B cell (primary cell): Measurements from ENCODE around the gene MFAP1. TPM values are rescaled to one million over a fixed set of nuclear protein-coding genes. Genes with fewer than 3 reads are reported as not detected.
"Not testable (repeated sequence)": the region's sequence is repeated elsewhere in the genome, so short reads cannot be mapped to it uniquely, and the experiment has no call there.

ENCODE experiments used
- ATAC-seq: fragments of 200-7000 bp; cut with Tn5 transposase; one replicate; pipeline ENCODE4 v1.10.0; 2021; ENCODE audit warnings: low read depth, mild to moderate bottlenecking, moderate number of reproducible peaks, moderate library complexity
- CTCF ChIA-PET: fragments of 350-600 bp; sonication (Branson Sonifier 250); formaldehyde crosslinking; loops from one replicate; lab custom pipeline; 2021; ENCODE audit warnings: antibody characterized with exemption, inconsistent platforms; lab: Charles Lee
- POLR2A ChIA-PET: fragments of 350-600 bp; sonication (Branson Sonifier 250); formaldehyde crosslinking; loops from one replicate; lab custom pipeline; 2021; ENCODE audit warnings: antibody characterized with exemption; lab: Charles Lee
- DNase-seq: peaks from one replicate; pipeline ENCODE4 v3.0.0; 2013
- H2AFZ ChIP-seq: 2 replicates; pipeline ENCODE4 v1.6.1; 2012; ENCODE audit warnings: mild to moderate bottlenecking, low read depth, low read length; ENCODE audit not compliant: insufficient read depth, poor library complexity, severe bottlenecking
- H3K27ac ChIP-seq, 2 donors: 1 replicate in 1 of 2; 2 replicates in 1 of 2; pipeline ENCODE4 v1.5.1; 2012 to 2013; ENCODE audit warnings: low read length in 2 of 2, mild to moderate bottlenecking in 2 of 2, moderate library complexity in 1 of 2
- H3K27me3 ChIP-seq, 4 experiments: fragments of 200-600 bp in 1 of 4; sonication (generic) in 1 of 4; replicated peaks in 1 of 4; 1 replicate in 2 of 4; 2 replicates in 2 of 4; pipeline versions ENCODE4 v1.6.1 to v1.7.0; 2013 to 2016; ENCODE audit warnings: low read length in 3 of 4, mild to moderate bottlenecking in 2 of 4, mixed read lengths in 1 of 4, moderate library complexity in 1 of 4; ENCODE audit not compliant: insufficient read depth in 4 of 4, control insufficient read depth in 3 of 4; ENCODE audit errors: control extremely low read depth in 1 of 4
- H3K36me3 ChIP-seq, 2 experiments: replicated peaks in 1 of 2; 1 replicate in 1 of 2; 2 replicates in 1 of 2; pipeline versions ENCODE4 v1.6.1 to v1.7.1; 2013; ENCODE audit warnings: low read length in 1 of 2; ENCODE audit not compliant: insufficient read depth in 2 of 2, control insufficient read depth in 1 of 2; ENCODE audit errors: control extremely low read depth in 1 of 2, extremely low read depth in 1 of 2
- H3K4me1 ChIP-seq, 2 donors: fragments of 200-600 bp in 1 of 2; sonication (generic) in 1 of 2; 1 replicate in 1 of 2; 2 replicates in 1 of 2; pipeline versions ENCODE4 v1.5.1 to v1.6.1; 2013 to 2017; ENCODE audit warnings: low read length in 2 of 2; ENCODE audit not compliant: control insufficient read depth in 2 of 2, insufficient read depth in 2 of 2
- H3K4me2 ChIP-seq: replicated peaks from 2 replicates; pipeline ENCODE3; 2012; ENCODE audit warnings: mild to moderate bottlenecking, low read depth, low read length; ENCODE audit not compliant: poor library complexity, severe bottlenecking
- H3K4me3 ChIP-seq, 5 experiments: fragments of 200-600 bp in 1 of 5; sonication (generic) in 1 of 5; 1 replicate in 3 of 5; 2 replicates in 2 of 5; pipeline versions ENCODE4 v1.5.1 to v1.7.0; 2011 to 2016; ENCODE audit warnings: low read length in 4 of 5, mild to moderate bottlenecking in 4 of 5, low read depth in 2 of 5, control low read depth in 1 of 5, moderate library complexity in 1 of 5; ENCODE audit not compliant: insufficient read depth in 1 of 5; ENCODE audit errors: control extremely low read depth in 1 of 5, extremely low read depth in 1 of 5
- H3K79me2 ChIP-seq: fragments of 200-600 bp; sonication (generic); one replicate; pipeline ENCODE4 v1.6.0; 2016; ENCODE audit warnings: low read length; ENCODE audit not compliant: control insufficient read depth, insufficient read depth
- H3K9ac ChIP-seq: fragments of 200-600 bp; sonication (generic); 2 replicates; pipeline ENCODE4 v1.6.1; 2017; ENCODE audit warnings: mild to moderate bottlenecking, low read length, moderate library complexity
- H3K9me3 ChIP-seq, 3 donors: one replicate each; pipeline versions ENCODE4 v1.6.1 to v1.7.1; 2013; ENCODE audit warnings: low read length in 2 of 3; ENCODE audit not compliant: control insufficient read depth in 2 of 3, insufficient read depth in 1 of 3; ENCODE audit errors: control extremely low read depth in 1 of 3
- H4K20me1 ChIP-seq: 2 replicates; pipeline ENCODE4 v1.6.0; 2012; ENCODE audit warnings: mild to moderate bottlenecking, low read length; ENCODE audit not compliant: insufficient read depth, control insufficient read depth, poor library complexity, severe bottlenecking
- H3K27ac Mint-ChIP-seq: one replicate; pipeline ENCODE4 v1.8.0; 2021; ENCODE audit warnings: mixed read lengths
- H3K27me3 Mint-ChIP-seq: one replicate; pipeline ENCODE4 v1.8.0; 2021; ENCODE audit warnings: mixed read lengths
- H3K4me1 Mint-ChIP-seq: one replicate; pipeline ENCODE4 v1.8.0; 2021; ENCODE audit warnings: mixed read lengths
- H3K4me3 Mint-ChIP-seq: one replicate; pipeline ENCODE4 v1.8.0; 2021; ENCODE audit warnings: mixed read lengths
- H3K9me3 Mint-ChIP-seq: one replicate; pipeline ENCODE4 v1.8.0; 2022; ENCODE audit warnings: mixed read lengths; ENCODE audit not compliant: insufficient read depth
- CTCF ChIP-seq: fragments of 200-600 bp; IDR thresholded peaks from one replicate; pipeline ENCODE4 v1.8.0; 2022; ENCODE audit warnings: antibody characterized with exemption, mild to moderate bottlenecking
- EZH2 ChIP-seq: IDR thresholded peaks from 2 replicates; pipeline ENCODE4 v1.6.1; 2012; ENCODE audit warnings: borderline replicate concordance, low read depth, mild to moderate bottlenecking, moderate library complexity, low read length; ENCODE audit not compliant: insufficient read depth, poor library complexity, severe bottlenecking
- WGBS: methylation state at CpG from one replicate; pipeline ENCODE4 v1.1.5; 2013; ENCODE audit warnings: missing lambda C conversion rate; ENCODE audit not compliant: insufficient coverage; 5-methylcytosine and 5-hydroxymethylcytosine counted together
- intact Hi-C: fragments of 100-400 bp; cut with micrococcal nuclease; formaldehyde crosslinking; loops from one replicate; pipeline ENCODE4 v1.10.0; 2022
- polyA plus RNA-seq: library from polyadenylated mRNA; depleted of rRNA; stranded (reverse); fragments of >200 nt; gene quantifications from 2 replicates; pipeline ENCODE4 v1.2.3, GENCODE V29; 2012
- total RNA-seq, 2 donors: library from RNA; stranded (reverse); fragments of 120-200 nt in 1 of 2; gene quantifications; 1 replicate in 1 of 2; 2 replicates in 1 of 2; pipeline versions ENCODE4 v1.2.3 to v1.2.4, GENCODE V29; 2013 to 2022

MFAP1 gene
- total and polyA plus RNA-seq, 2 donors (not counting 1 experiment from before 2014, with no cell fraction given): 3.4 to 22.1 TPM

- Histone ChIP-seq H3K4me2 (no peak overlapping the region), H3K27me3 (no peaks in the 10 kb centered on the region), H3K9ac (no peak overlapping the region), H3K4me1 (no peaks in the 10 kb centered on the region), H3K9me3 (no peaks in the 10 kb centered on the region), H3K79me2 (no peaks in the 10 kb centered on the region), H4K20me1 (no peaks in the 10 kb centered on the region), H3K36me3 (peaks cover 0 to 9% of the 10 kb centered on the region in 2 experiments), H3K27ac (no peak overlapping the region), H2AFZ (no peak overlapping the region), H3K4me3 (no peak overlapping the region)
- 100% methylated on average over 3 of the region's 5 CpGs for WGBS
- H3K4me1 Mint-ChIP-seq: no peaks in the 10 kb centered on the region
- H3K27me3 Mint-ChIP-seq: no peaks in the 10 kb centered on the region
- DNase-seq (no peak), ATAC-seq (no peak)
- intact Hi-C loops: no loop called here
- no peak overlapping the region for H3K27ac Mint-ChIP-seq
- H3K9me3 Mint-ChIP-seq: no peaks in the 10 kb centered on the region
- no peak overlapping the region for H3K4me3 Mint-ChIP-seq
- POLR2A ChIA-PET: no interaction called here
- TF ChIP-seq CTCF (no peak), EZH2 (no peak)
- CTCF ChIA-PET: no interaction called here
Measured at GRCh38 chr15:43867096-43867495, 42.6 kb upstream of the MFAP1 start.

GRCh38 chr15:43866636-43867035 lies 42.1 kb upstream of the MFAP1 start:
- H2AFZ ChIP-seq, CTCF ChIA-PET, H3K9me3 ChIP-seq, H3K79me2 ChIP-seq, H3K4me1 ChIP-seq, H3K27ac ChIP-seq, DNase-seq, H3K4me2 ChIP-seq, H3K27ac Mint-ChIP-seq, H3K27me3 Mint-ChIP-seq, H3K9me3 Mint-ChIP-seq, H3K4me1 Mint-ChIP-seq, H3K9ac ChIP-seq, H3K36me3 ChIP-seq, ATAC-seq, H4K20me1 ChIP-seq, POLR2A ChIA-PET, intact Hi-C loops, H3K27me3 ChIP-seq, H3K4me3 Mint-ChIP-seq, H3K4me3 ChIP-seq: not testable (repeated sequence)
- 100% methylated on average over 2 of the region's 10 CpGs for WGBS
